ENCODE results near the gene DTNA. TPM values are rescaled to one million over a fixed set of nuclear protein-coding genes. Genes with fewer than 3 reads are reported as not detected.

Gene DTNA
- polyA plus RNA-seq, 1 donor (not counting 4 experiments of a cell fraction or from before 2014, with no cell fraction given): 0.81 TPM

DNA sequence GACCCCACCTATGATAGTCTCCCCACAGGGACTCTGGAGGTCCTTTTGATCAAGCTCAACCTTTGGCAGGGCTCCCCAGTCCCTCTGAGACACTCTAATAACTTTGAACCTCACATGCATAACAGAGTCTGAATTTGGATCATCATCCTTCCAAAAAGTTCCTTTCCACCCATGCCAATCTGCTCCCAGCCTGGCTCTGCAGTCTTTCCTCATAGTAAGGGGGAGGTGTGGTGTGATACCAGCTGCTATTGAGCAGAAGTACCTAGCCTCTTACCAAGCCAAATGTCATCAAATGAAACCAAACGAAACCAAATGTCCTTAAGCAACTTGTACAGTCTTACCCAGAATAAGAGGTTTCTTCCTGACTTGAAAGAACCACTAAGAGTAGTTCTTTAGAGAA is 36.5 kb downstream of the DTNA start:
- peaks cover 4% of the 10 kb centered on the region for H3K27me3 ChIP-seq (ENCODE audit: control insufficient read depth, extremely low read depth, insufficient read depth, low read length)
- no peak for DNase-seq (ENCODE audit: low read depth, low spot score)
- H3K9me1 ChIP-seq (ENCODE audit: control insufficient read depth, extremely low read depth, insufficient read depth, low read length): no peaks in the 10 kb centered on the region
- no peaks in the 10 kb centered on the region for H3K9me3 ChIP-seq (ENCODE audit: control insufficient read depth, low read depth, low read length)
- H3K79me2 ChIP-seq (ENCODE audit: control insufficient read depth, insufficient read depth, low read length): no peaks in the 10 kb centered on the region
- H4K20me1 ChIP-seq (ENCODE audit: control insufficient read depth, extremely low read depth, insufficient read depth, low read length): no peaks in the 10 kb centered on the region
- no peak overlapping the region for H3K27ac ChIP-seq (ENCODE audit: control insufficient read depth, insufficient read depth, low read length)
- H3K4me2 ChIP-seq (ENCODE audit: control insufficient read depth, extremely low read depth, insufficient read depth, low read depth, low read length): no peak overlapping the region
- no peak overlapping the region for H3K4me3 ChIP-seq (ENCODE audit: control insufficient read depth in 2 of 3, extremely low read depth in 1 of 3, insufficient read depth in 2 of 3, low read depth in 1 of 3, low read length in 3 of 3)
- no peak for TF ChIP-seq EZH2 (IDR thresholded peaks at IDR 0.05; ENCODE audit: low read length)
- TF ChIP-seq, protein P1, sequence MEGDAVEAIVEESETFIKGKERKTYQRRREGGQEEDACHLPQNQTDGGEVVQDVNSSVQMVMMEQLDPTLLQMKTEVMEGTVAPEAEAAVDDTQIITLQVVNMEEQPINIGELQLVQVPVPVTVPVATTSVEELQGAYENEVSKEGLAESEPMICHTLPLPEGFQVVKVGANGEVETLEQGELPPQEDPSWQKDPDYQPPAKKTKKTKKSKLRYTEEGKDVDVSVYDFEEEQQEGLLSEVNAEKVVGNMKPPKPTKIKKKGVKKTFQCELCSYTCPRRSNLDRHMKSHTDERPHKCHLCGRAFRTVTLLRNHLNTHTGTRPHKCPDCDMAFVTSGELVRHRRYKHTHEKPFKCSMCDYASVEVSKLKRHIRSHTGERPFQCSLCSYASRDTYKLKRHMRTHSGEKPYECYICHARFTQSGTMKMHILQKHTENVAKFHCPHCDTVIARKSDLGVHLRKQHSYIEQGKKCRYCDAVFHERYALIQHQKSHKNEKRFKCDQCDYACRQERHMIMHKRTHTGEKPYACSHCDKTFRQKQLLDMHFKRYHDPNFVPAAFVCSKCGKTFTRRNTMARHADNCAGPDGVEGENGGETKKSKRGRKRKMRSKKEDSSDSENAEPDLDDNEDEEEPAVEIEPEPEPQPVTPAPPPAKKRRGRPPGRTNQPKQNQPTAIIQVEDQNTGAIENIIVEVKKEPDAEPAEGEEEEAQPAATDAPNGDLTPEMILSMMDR (optimal IDR thresholded peaks at IDR 0.05 in 1 of 3, IDR thresholded peaks at IDR 0.05 in 1 of 3, conservative IDR thresholded peaks at IDR 0.05 in 1 of 3; ENCODE audit: extremely low read depth in 1 of 3, insufficient read depth in 2 of 3, low read length in 3 of 3): no peak
- H3K36me3 ChIP-seq (ENCODE audit: control insufficient read depth in 2 of 2, extremely low read depth in 1 of 2, insufficient read depth in 2 of 2, low read length in 2 of 2): no peaks in the 10 kb centered on the region
- H3K4me1 ChIP-seq (ENCODE audit: control insufficient read depth, extremely low read depth, insufficient read depth, low read length): no peaks in the 10 kb centered on the region
- no peak overlapping the region for H2AFZ ChIP-seq (ENCODE audit: control insufficient read depth, low read length)
- no peak for FAIRE-seq
- dilution Hi-C loops (cut with MboI; ENCODE audit: extremely low pct_ligation_motif_present, low sequenced_read_pairs): no loop called here
- H3K9ac ChIP-seq (ENCODE audit: control insufficient read depth, extremely low read depth, insufficient read depth, low read length): no peak overlapping the region

DNA sequence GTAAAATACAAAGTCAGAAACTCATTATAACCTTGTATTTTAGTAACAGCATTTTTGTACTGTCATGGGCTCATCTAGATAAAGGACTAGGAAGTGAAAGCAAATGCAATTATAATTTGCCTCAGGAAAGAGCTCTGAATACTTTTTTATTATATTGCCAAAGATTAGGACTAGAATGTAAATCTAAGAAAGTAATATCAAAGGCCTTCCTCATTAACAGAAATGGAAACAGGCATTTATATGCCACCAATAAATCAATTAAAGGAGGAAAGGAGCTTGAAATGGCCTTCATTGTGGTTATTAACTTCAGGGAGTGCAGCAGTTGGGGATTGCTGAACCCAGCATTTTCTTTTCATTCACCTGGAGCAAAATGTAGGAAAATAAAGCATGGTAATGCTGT is 39.6 kb downstream of the DTNA start:
- no peak for FAIRE-seq
- Histone ChIP-seq H2AFZ (ENCODE audit: control insufficient read depth, low read length) (no peak overlapping the region), H3K9me3 (ENCODE audit: control insufficient read depth, low read depth, low read length) (no peaks in the 10 kb centered on the region), H3K4me1 (ENCODE audit: control insufficient read depth, extremely low read depth, insufficient read depth, low read length) (no peaks in the 10 kb centered on the region), H3K4me3 (ENCODE audit: control insufficient read depth in 2 of 3, extremely low read depth in 1 of 3, insufficient read depth in 2 of 3, low read depth in 1 of 3, low read length in 3 of 3) (no peak overlapping the region), H3K4me2 (ENCODE audit: control insufficient read depth, extremely low read depth, insufficient read depth, low read depth, low read length) (no peak overlapping the region), H4K20me1 (ENCODE audit: control insufficient read depth, extremely low read depth, insufficient read depth, low read length) (no peaks in the 10 kb centered on the region), H3K9me1 (ENCODE audit: control insufficient read depth, extremely low read depth, insufficient read depth, low read length) (no peaks in the 10 kb centered on the region), H3K27me3 (ENCODE audit: control insufficient read depth, extremely low read depth, insufficient read depth, low read length) (peaks cover 4% of the 10 kb centered on the region), H3K79me2 (ENCODE audit: control insufficient read depth, insufficient read depth, low read length) (no peaks in the 10 kb centered on the region), H3K9ac (ENCODE audit: control insufficient read depth, extremely low read depth, insufficient read depth, low read length) (no peak overlapping the region), H3K27ac (ENCODE audit: control insufficient read depth, insufficient read depth, low read length) (no peak overlapping the region), H3K36me3 (ENCODE audit: control insufficient read depth in 2 of 2, extremely low read depth in 1 of 2, insufficient read depth in 2 of 2, low read length in 2 of 2) (no peaks in the 10 kb centered on the region)
- TF ChIP-seq, protein P1 (optimal IDR thresholded peaks at IDR 0.05 in 1 of 3, IDR thresholded peaks at IDR 0.05 in 1 of 3, conservative IDR thresholded peaks at IDR 0.05 in 1 of 3; ENCODE audit: extremely low read depth in 1 of 3, insufficient read depth in 2 of 3, low read length in 3 of 3): no peak
- TF ChIP-seq EZH2 (IDR thresholded peaks at IDR 0.05; ENCODE audit: low read length): no peak
- no peak for DNase-seq (ENCODE audit: low read depth, low spot score)
- dilution Hi-C loops (cut with MboI; ENCODE audit: extremely low pct_ligation_motif_present, low sequenced_read_pairs): no loop called here
